ENCODE results near the gene CABLES2. TPM values are rescaled to one million over a fixed set of nuclear protein-coding genes. Genes with fewer than 3 reads are reported as not detected.

CABLES2 gene
- total and polyA plus RNA-seq, 2 experiments from 2014 or later: 0.66 to 7.3 TPM

GRCh38 chr20:62358171-62359042 is 48.7 kb downstream of the CABLES2 start:
- Histone ChIP-seq H3K4me1 (ENCODE audit: insufficient read depth) (peaks cover 33% of the 10 kb centered on the region), H3K9me3 (ENCODE audit: low read depth) (no peaks in the 10 kb centered on the region), H3K4me2 (ENCODE audit: unreplicated experiment) (no peak overlapping the region), H3K4me3 (no peak overlapping the region), H3K9me2 (ENCODE audit: insufficient read depth) (no peaks in the 10 kb centered on the region), H3K27ac (no peak overlapping the region), H4K20me1 (ENCODE audit: insufficient read depth) (no peaks in the 10 kb centered on the region), H3F3A (ENCODE audit: insufficient read depth) (no peaks in the 10 kb centered on the region), H3K9ac (no peak overlapping the region), H3K36me3 (ENCODE audit: low read depth) (no peaks in the 10 kb centered on the region), H2AFZ (no peak overlapping the region), H3K27me3 (replicated peaks; ENCODE audit: insufficient read depth) (no peaks in the 10 kb centered on the region), H3K79me2 (ENCODE audit: insufficient read depth) (no peaks in the 10 kb centered on the region)
- 79% methylated on average over 18 to 23 of the region's 24 CpGs for WGBS, 2 experiments (ENCODE audit: low coverage in 1 of 2, low lambda C conversion rate in 2 of 2, missing lambda C conversion rate in 2 of 2)
- TF ChIP-seq EZH2 (IDR thresholded peaks at IDR 0.05; ENCODE audit: insufficient read depth, poor library complexity, severe bottlenecking): no peak
- no peak for TF ChIP-seq EZH2phosphoT487 (IDR thresholded peaks at IDR 0.05; ENCODE audit: insufficient read depth, low read depth)
- in situ Hi-C loops (cut with MboI): no loop called here
- DNase-seq: no peak

DNA sequence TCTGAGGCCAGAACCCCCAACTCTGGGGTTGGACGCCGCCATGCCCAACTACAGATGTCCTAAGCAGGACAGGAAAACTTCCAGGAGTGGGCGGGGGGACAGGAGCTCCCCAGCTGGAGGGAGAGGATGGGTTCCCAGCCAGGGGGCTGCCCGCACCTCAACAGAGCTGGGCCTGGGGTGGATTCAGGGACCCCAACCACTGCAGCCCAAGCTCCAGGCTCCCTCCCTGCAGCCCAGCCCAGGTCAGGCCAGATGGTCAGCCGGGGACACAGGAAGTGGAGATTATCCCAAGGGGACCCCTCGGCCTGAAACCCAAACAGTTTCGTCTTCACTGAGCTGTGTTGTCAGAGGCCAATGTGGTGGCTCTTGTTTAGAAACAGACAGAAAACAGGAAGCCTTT is 49.4 kb downstream of the CABLES2 start:
- in situ Hi-C loops (cut with MboI): no loop called here
- TF ChIP-seq EZH2 (IDR thresholded peaks at IDR 0.05; ENCODE audit: insufficient read depth, poor library complexity, severe bottlenecking) (no peak), EZH2phosphoT487 (IDR thresholded peaks at IDR 0.05; ENCODE audit: insufficient read depth, low read depth) (no peak)
- Histone ChIP-seq H2AFZ (no peak overlapping the region), H3K4me2 (ENCODE audit: unreplicated experiment) (no peak overlapping the region), H3K4me1 (ENCODE audit: insufficient read depth) (peaks cover 33% of the 10 kb centered on the region), H3K9me2 (ENCODE audit: insufficient read depth) (no peaks in the 10 kb centered on the region), H3K79me2 (ENCODE audit: insufficient read depth) (no peaks in the 10 kb centered on the region), H3K27me3 (replicated peaks; ENCODE audit: insufficient read depth) (no peaks in the 10 kb centered on the region), H3K9ac (no peak overlapping the region), H3K4me3 (no peak overlapping the region), H3K27ac (no peak overlapping the region), H4K20me1 (ENCODE audit: insufficient read depth) (no peaks in the 10 kb centered on the region), H3K9me3 (ENCODE audit: low read depth) (no peaks in the 10 kb centered on the region), H3F3A (ENCODE audit: insufficient read depth) (no peaks in the 10 kb centered on the region), H3K36me3 (ENCODE audit: low read depth) (no peaks in the 10 kb centered on the region)
- DNase-seq: no peak
- 28 to 30% methylated on average over 7 of the region's 7 CpGs for WGBS, 2 experiments (ENCODE audit: low coverage in 1 of 2, low lambda C conversion rate in 2 of 2, missing lambda C conversion rate in 2 of 2)

- DNase-seq: peak; percentile 90
- Histone ChIP-seq H4K20me1 (ENCODE audit: insufficient read depth) (no peaks in the 10 kb centered on the region), H3K27ac (no peak overlapping the region), H2AFZ (no peak overlapping the region), H3K79me2 (ENCODE audit: insufficient read depth) (no peaks in the 10 kb centered on the region), H3K9me2 (ENCODE audit: insufficient read depth) (no peaks in the 10 kb centered on the region), H3K4me3 (no peak overlapping the region; the same call in 1 of the 2 replicates), H3K27me3 (replicated peaks; ENCODE audit: insufficient read depth) (no peaks in the 10 kb centered on the region), H3K9me3 (ENCODE audit: low read depth) (no peaks in the 10 kb centered on the region), H3K4me1 (ENCODE audit: insufficient read depth) (peaks cover 33% of the 10 kb centered on the region), H3F3A (ENCODE audit: insufficient read depth) (no peaks in the 10 kb centered on the region), H3K36me3 (ENCODE audit: low read depth) (no peaks in the 10 kb centered on the region), H3K9ac (no peak overlapping the region), H3K4me2 (ENCODE audit: unreplicated experiment) (peak overlapping the region; percentile 14)
- TF ChIP-seq EZH2phosphoT487 (IDR thresholded peaks at IDR 0.05; ENCODE audit: insufficient read depth, low read depth) (no peak), EZH2 (IDR thresholded peaks at IDR 0.05; ENCODE audit: insufficient read depth, poor library complexity, severe bottlenecking) (no peak)
- in situ Hi-C loops (cut with MboI): no loop called here
- WGBS, 2 experiments (ENCODE audit: low coverage in 1 of 2, low lambda C conversion rate in 2 of 2, missing lambda C conversion rate in 2 of 2): 22 to 24% methylated on average over 21 to 23 of the region's 25 CpGs
Measured at GRCh38 chr20:62357187-62357667, 49.9 kb downstream of the CABLES2 start.

DNA sequence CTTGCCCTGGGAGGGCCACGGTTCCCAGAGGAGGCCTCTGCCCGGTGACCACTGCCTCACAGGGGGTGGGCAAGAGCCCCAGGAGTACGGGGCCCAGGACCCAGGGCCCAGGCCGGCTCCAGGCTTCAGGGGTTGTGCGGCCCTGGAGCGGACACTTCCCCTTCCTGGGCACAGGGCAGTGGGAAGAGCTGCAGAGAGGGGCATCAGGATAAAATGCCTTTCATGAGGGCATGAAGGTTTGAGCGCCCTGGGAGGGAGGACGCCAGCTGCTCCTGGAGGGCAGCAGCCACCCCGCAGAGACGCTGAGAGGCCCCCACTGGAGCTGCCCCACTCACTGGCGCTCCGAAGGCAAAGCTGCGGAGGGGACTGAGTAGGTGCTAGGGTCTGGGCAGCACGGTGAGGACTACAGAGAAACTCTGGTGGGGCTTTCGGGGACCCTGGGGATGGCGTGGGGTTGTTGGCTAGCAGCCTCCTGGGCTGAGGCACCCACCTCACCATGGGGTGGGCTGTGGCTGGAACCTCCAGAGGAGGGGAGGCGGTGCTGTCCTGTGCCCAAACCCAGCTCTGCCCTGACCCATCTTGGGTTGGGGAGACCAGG is 50.4 kb downstream of the CABLES2 start:
- no peaks in the 10 kb centered on the region for H4K20me1 ChIP-seq (ENCODE audit: insufficient read depth)
- H3K4me3 ChIP-seq: no peak overlapping the region
- H3K4me1 ChIP-seq (ENCODE audit: insufficient read depth): peaks cover 33% of the 10 kb centered on the region
- in situ Hi-C loops (cut with MboI): no loop called here
- no peaks in the 10 kb centered on the region for H3K36me3 ChIP-seq (ENCODE audit: low read depth)
- no peaks in the 10 kb centered on the region for H3F3A ChIP-seq (ENCODE audit: insufficient read depth)
- H3K9ac ChIP-seq: no peak overlapping the region
- 45 to 52% methylated on average over 16 to 17 of the region's 17 CpGs for WGBS, 2 experiments (ENCODE audit: low coverage in 1 of 2, low lambda C conversion rate in 2 of 2, missing lambda C conversion rate in 2 of 2)
- DNase-seq: no peak
- H2AFZ ChIP-seq: no peak overlapping the region
- H3K4me2 ChIP-seq (ENCODE audit: unreplicated experiment): peak overlapping the region; percentile 14
- no peaks in the 10 kb centered on the region for H3K79me2 ChIP-seq (ENCODE audit: insufficient read depth)
- H3K27me3 ChIP-seq (replicated peaks; ENCODE audit: insufficient read depth): no peaks in the 10 kb centered on the region
- no peaks in the 10 kb centered on the region for H3K9me2 ChIP-seq (ENCODE audit: insufficient read depth)
- H3K9me3 ChIP-seq (ENCODE audit: low read depth): no peaks in the 10 kb centered on the region
- TF ChIP-seq EZH2phosphoT487 (IDR thresholded peaks at IDR 0.05; ENCODE audit: insufficient read depth, low read depth) (no peak), EZH2 (IDR thresholded peaks at IDR 0.05; ENCODE audit: insufficient read depth, poor library complexity, severe bottlenecking) (no peak)
- no peak overlapping the region for H3K27ac ChIP-seq

All from GM23248 (cell line).